K562 (cell line): ENCODE data around the gene PBX2. TPM values are rescaled to one million over a fixed set of nuclear protein-coding genes. Genes with fewer than 3 reads are reported as not detected.

Experiments
- CBX8 ChIP-seq: fragments of 200-600 bp; sonication (generic); IDR thresholded peaks from 2 replicates; pipeline ENCODE4 v1.6.1; 2012; ENCODE audit warnings: borderline replicate concordance, mixed run types, low read depth, mild to moderate bottlenecking, moderate library complexity, mixed read lengths, low read length, control low read depth, inconsistent platforms; ENCODE audit not compliant: poor library complexity, severe bottlenecking; ENCODE audit errors: extremely low read depth
- EHMT2 ChIP-seq: fragments of 450-650 bp; IDR thresholded peaks from 2 replicates; pipeline ENCODE4 v1.6.1; 2018; ENCODE audit warnings: antibody characterized with exemption
- ETV5 ChIP-seq: sonication (generic); formaldehyde crosslinking; IDR thresholded peaks from 2 replicates; pipeline ENCODE4 v1.4.0; 2020; ENCODE audit warnings: low read depth, mild to moderate bottlenecking, missing genetic modification reagents
- ETV6 ChIP-seq, 3 experiments: fragments of 150-350 bp in 1 of 3; sonication (generic) in 1 of 3; formaldehyde crosslinking in 1 of 3; IDR thresholded peaks; 2 replicates each; pipeline versions ENCODE4 v1.6.1 to v1.8.0; 2014 to 2022; ENCODE audit warnings: borderline replicate concordance in 2 of 3, low read depth in 2 of 3, antibody characterized with exemption in 1 of 3, low read length in 1 of 3, mild to moderate bottlenecking in 1 of 3, missing genetic modification reagents in 1 of 3
- SMARCA5 ChIP-seq: fragments of 450-650 bp; IDR thresholded peaks from 2 replicates; pipeline ENCODE4 v1.6.1; 2016
- TAF7 ChIP-seq: fragments of 450-650 bp; IDR thresholded peaks from 2 replicates; pipeline ENCODE4 v1.6.1; 2016; ENCODE audit warnings: missing genetic modification characterization, missing compliant biosample characterization
- XRCC4 ChIP-seq: IDR thresholded peaks from one replicate; pipeline ENCODE4 v1.6.1; 2011; ENCODE audit not compliant: insufficient read depth, insufficient read length; ENCODE audit errors: extremely low read depth
- ZNF146 ChIP-seq: IDR thresholded peaks from one replicate; pipeline ENCODE4 v1.6.1; 2018; ENCODE audit warnings: missing compliant biosample characterization; ENCODE audit not compliant: unreplicated experiment
- ZNF436 ChIP-seq: fragments of 250-450, 450-650 bp; sonication (Bioruptor Pico); formaldehyde crosslinking; IDR thresholded peaks from 2 replicates; pipeline ENCODE4 v1.7.0; 2020; ENCODE audit warnings: mild to moderate bottlenecking
- polyA plus RNA-seq, 8 experiments: library from polyadenylated mRNA; depleted of rRNA in 4 of 8; stranded (reverse) in 5 of 8; unstranded in 3 of 8; fragments of >200 nt; fragmentation: Nextera tagmentation in 2 of 8; fragmentation: Illumina TruSeq in 1 of 8; extraction: Ambion mirVana in 2 of 8; extraction: Trizol in 1 of 8; gene quantifications; 2 replicates each; pipeline versions ENCODE4 v1.2.1 to v1.2.3, GENCODE V29; 2011 to 2014; ENCODE audit warnings: inconsistent platforms in 1 of 8, missing spikeins in 1 of 8
- total RNA-seq, 7 experiments: library from RNA; depleted of rRNA in 6 of 7; stranded (reverse); fragments of >200 nt in 6 of 7; fragmentation: Illumina TruSeq in 2 of 7; extraction: Trizol in 2 of 7; gene quantifications; 2 replicates each; pipeline versions ENCODE4 v1.2.1 to v1.2.3, GENCODE V29; 2011 to 2021; ENCODE audit warnings: low replicate concordance in 1 of 7
- TF ChIP-seq, protein P1 (sequence below), 2 experiments: fragments of 450-650 bp in 1 of 2; IDR thresholded peaks; 2 replicates each; pipeline ENCODE4 v1.6.1; 2011 to 2017; ENCODE audit warnings: low read depth in 2 of 2, antibody characterized with exemption in 1 of 2, borderline replicate concordance in 1 of 2, low read length in 1 of 2, mild to moderate bottlenecking in 1 of 2, mixed read lengths in 1 of 2; ENCODE audit not compliant: control insufficient read depth in 1 of 2
- TF ChIP-seq, protein P2 (sequence below): fragments of 450-650 bp; IDR thresholded peaks from 2 replicates; pipeline ENCODE4 v1.6.1; 2017; ENCODE audit warnings: antibody characterized with exemption, mild to moderate bottlenecking
- TF ChIP-seq, protein P3 (sequence below): fragments of 200-800 bp; sonication (Bioruptor generic); IDR thresholded peaks from 2 replicates; pipeline ENCODE4 v1.6.1; 2016; ENCODE audit warnings: missing genetic modification characterization, missing compliant biosample characterization

PBX2 gene
- total and polyA plus RNA-seq, 9 of the 15 experiments (the other 6 are each of a cell fraction or from before 2014, with no cell fraction given): 1.9 to 134 (median 62.5) TPM

DNA sequence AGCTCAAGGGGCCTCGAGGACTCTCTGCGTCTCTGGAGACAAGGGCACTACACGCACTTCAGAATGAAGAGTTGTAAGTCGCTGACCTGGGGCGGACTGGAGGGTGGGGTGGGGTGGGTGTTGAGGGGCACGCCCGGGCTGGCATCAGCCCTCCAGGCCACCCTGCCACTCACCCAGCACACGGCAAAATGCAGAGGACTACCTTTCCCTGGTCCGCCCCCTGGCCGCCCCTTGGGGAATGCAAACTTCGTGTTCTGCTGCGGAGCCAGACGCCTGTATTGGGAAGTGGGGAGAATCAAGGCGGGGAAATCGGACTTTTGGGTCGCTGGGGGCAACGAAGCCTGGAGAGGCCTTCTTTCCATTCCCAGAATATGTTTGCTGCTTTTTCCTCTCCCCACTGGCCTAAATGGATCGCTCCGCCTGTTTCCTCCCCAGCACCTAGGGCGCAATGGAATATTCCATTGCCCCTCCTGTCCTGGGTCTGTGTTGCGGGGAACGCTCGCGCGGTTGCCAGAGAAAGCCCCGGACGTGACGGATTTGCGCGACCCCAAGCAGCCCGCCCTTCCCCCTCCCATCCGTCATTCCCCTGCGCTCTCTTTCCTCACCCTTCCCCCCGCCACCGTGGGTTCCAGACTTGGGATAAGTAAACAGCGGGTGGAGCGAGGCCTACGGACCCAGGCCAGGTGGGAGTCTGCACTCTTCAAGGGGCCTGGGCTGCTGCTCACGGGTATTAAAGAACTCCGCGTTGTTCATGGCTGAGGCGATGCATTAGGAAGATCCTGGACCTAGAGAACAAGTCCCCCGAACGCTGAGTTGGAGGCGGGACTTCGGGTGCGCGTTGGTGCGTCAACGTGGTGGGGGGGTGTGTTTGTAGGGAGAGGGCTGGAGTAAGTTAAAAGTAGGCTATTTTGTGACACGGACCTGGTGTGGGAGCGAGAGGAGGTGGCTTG, 36.2 kb downstream of the PBX2 start, which contains the start of gene PPT2 (continued):
- peak; percentile 72; the same call in 1 of the 2 replicates for TF ChIP-seq ETV5
- TF ChIP-seq XRCC4: no peak
- no peak for TF ChIP-seq ZNF436 (CRISPR knock-in tag)
- TF ChIP-seq, protein P1, sequence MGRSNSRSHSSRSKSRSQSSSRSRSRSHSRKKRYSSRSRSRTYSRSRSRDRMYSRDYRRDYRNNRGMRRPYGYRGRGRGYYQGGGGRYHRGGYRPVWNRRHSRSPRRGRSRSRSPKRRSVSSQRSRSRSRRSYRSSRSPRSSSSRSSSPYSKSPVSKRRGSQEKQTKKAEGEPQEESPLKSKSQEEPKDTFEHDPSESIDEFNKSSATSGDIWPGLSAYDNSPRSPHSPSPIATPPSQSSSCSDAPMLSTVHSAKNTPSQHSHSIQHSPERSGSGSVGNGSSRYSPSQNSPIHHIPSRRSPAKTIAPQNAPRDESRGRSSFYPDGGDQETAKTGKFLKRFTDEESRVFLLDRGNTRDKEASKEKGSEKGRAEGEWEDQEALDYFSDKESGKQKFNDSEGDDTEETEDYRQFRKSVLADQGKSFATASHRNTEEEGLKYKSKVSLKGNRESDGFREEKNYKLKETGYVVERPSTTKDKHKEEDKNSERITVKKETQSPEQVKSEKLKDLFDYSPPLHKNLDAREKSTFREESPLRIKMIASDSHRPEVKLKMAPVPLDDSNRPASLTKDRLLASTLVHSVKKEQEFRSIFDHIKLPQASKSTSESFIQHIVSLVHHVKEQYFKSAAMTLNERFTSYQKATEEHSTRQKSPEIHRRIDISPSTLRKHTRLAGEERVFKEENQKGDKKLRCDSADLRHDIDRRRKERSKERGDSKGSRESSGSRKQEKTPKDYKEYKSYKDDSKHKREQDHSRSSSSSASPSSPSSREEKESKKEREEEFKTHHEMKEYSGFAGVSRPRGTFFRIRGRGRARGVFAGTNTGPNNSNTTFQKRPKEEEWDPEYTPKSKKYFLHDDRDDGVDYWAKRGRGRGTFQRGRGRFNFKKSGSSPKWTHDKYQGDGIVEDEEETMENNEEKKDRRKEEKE (IDR thresholded peaks at IDR 0.05; ENCODE audit: borderline replicate concordance in 1 of 2, control insufficient read depth in 1 of 2, low read depth in 2 of 2, low read length in 1 of 2): peak in 1 of 2 experiments; percentile 91; a peak in 2 of 4 replicates
- peak in 1 of 2 experiments; percentile 49; a peak in 1 of 4 replicates for TF ChIP-seq ETV6 (IDR thresholded peaks at IDR 0.05; ENCODE audit: borderline replicate concordance in 1 of 2, low read depth in 2 of 2, low read length in 1 of 2)
- no peak for TF ChIP-seq ETV6 (CRISPR knock-in tag; IDR thresholded peaks at IDR 0.05; ENCODE audit: borderline replicate concordance)
- TF ChIP-seq SMARCA5: no peak
- TF ChIP-seq, protein P2, sequence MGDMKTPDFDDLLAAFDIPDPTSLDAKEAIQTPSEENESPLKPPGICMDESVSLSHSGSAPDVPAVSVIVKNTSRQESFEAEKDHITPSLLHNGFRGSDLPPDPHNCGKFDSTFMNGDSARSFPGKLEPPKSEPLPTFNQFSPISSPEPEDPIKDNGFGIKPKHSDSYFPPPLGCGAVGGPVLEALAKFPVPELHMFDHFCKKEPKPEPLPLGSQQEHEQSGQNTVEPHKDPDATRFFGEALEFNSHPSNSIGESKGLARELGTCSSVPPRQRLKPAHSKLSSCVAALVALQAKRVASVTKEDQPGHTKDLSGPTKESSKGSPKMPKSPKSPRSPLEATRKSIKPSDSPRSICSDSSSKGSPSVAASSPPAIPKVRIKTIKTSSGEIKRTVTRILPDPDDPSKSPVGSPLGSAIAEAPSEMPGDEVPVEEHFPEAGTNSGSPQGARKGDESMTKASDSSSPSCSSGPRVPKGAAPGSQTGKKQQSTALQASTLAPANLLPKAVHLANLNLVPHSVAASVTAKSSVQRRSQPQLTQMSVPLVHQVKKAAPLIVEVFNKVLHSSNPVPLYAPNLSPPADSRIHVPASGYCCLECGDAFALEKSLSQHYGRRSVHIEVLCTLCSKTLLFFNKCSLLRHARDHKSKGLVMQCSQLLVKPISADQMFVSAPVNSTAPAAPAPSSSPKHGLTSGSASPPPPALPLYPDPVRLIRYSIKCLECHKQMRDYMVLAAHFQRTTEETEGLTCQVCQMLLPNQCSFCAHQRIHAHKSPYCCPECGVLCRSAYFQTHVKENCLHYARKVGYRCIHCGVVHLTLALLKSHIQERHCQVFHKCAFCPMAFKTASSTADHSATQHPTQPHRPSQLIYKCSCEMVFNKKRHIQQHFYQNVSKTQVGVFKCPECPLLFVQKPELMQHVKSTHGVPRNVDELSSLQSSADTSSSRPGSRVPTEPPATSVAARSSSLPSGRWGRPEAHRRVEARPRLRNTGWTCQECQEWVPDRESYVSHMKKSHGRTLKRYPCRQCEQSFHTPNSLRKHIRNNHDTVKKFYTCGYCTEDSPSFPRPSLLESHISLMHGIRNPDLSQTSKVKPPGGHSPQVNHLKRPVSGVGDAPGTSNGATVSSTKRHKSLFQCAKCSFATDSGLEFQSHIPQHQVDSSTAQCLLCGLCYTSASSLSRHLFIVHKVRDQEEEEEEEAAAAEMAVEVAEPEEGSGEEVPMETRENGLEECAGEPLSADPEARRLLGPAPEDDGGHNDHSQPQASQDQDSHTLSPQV: peak; percentile 75
- no peak for TF ChIP-seq EHMT2
- peak; percentile 8; the same call in 1 of the 2 replicates for TF ChIP-seq TAF7 (tag)
- TF ChIP-seq CBX8: no peak
- TF ChIP-seq ZNF146 (CRISPR knock-in tag): no peak
- TF ChIP-seq, protein P3, sequence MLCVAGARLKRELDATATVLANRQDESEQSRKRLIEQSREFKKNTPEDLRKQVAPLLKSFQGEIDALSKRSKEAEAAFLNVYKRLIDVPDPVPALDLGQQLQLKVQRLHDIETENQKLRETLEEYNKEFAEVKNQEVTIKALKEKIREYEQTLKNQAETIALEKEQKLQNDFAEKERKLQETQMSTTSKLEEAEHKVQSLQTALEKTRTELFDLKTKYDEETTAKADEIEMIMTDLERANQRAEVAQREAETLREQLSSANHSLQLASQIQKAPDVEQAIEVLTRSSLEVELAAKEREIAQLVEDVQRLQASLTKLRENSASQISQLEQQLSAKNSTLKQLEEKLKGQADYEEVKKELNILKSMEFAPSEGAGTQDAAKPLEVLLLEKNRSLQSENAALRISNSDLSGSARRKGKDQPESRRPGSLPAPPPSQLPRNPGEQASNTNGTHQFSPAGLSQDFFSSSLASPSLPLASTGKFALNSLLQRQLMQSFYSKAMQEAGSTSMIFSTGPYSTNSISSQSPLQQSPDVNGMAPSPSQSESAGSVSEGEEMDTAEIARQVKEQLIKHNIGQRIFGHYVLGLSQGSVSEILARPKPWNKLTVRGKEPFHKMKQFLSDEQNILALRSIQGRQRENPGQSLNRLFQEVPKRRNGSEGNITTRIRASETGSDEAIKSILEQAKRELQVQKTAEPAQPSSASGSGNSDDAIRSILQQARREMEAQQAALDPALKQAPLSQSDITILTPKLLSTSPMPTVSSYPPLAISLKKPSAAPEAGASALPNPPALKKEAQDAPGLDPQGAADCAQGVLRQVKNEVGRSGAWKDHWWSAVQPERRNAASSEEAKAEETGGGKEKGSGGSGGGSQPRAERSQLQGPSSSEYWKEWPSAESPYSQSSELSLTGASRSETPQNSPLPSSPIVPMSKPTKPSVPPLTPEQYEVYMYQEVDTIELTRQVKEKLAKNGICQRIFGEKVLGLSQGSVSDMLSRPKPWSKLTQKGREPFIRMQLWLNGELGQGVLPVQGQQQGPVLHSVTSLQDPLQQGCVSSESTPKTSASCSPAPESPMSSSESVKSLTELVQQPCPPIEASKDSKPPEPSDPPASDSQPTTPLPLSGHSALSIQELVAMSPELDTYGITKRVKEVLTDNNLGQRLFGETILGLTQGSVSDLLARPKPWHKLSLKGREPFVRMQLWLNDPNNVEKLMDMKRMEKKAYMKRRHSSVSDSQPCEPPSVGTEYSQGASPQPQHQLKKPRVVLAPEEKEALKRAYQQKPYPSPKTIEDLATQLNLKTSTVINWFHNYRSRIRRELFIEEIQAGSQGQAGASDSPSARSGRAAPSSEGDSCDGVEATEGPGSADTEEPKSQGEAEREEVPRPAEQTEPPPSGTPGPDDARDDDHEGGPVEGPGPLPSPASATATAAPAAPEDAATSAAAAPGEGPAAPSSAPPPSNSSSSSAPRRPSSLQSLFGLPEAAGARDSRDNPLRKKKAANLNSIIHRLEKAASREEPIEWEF (CRISPR knock-in tag): no peak
